ENCODE data around the gene HAL.
"Not testable (repeated sequence)": the region's sequence is repeated elsewhere in the genome, so short reads cannot be mapped to it uniquely, and the experiment has no call there.

Gene HAL

GRCh38 chr12:95977764-95978305, 18.3 kb downstream of the HAL start:
- no peak for DNase-seq (ENCODE audit: low spot score)

GRCh38 chr12:95976416-95976832, 19.7 kb downstream of the HAL start:
- no peak for DNase-seq (ENCODE audit: low spot score)

- DNase-seq (ENCODE audit: low spot score): no peak
Observed at GRCh38 chr12:95975491-95975890, 20.7 kb downstream of the HAL start.

- no peak for DNase-seq (ENCODE audit: low spot score)
Observed at GRCh38 chr12:95974358-95974757, 21.8 kb downstream of the HAL start.

- no peak for DNase-seq (ENCODE audit: low spot score)
Observed at GRCh38 chr12:95972832-95973456, 23.2 kb downstream of the HAL start.

- DNase-seq (ENCODE audit: low spot score): no peak
Observed at GRCh38 chr12:95970905-95971304, 25.2 kb downstream of the HAL start.

GRCh38 chr12:95969116-95969515, 27.0 kb downstream of the HAL start:
- not testable (repeated sequence) for DNase-seq (ENCODE audit: low spot score)

- DNase-seq (ENCODE audit: low spot score): no peak
Observed at GRCh38 chr12:95967301-95967700, 28.8 kb downstream of the HAL start.

- no peak for DNase-seq (ENCODE audit: low spot score)
Observed at GRCh38 chr12:95966287-95966870, 29.8 kb downstream of the HAL start.

- peak; percentile 48 for DNase-seq (ENCODE audit: low spot score)
Observed at GRCh38 chr12:95963096-95963495, 33.0 kb downstream of the HAL start.

- no peak for DNase-seq (ENCODE audit: low spot score)
Observed at GRCh38 chr12:95962222-95962621, 33.9 kb downstream of the HAL start.

- no peak for DNase-seq (ENCODE audit: low spot score)
Observed at GRCh38 chr12:95960241-95960640, 35.9 kb downstream of the HAL start.

- peak; percentile 54 for DNase-seq (ENCODE audit: low spot score)
Observed at GRCh38 chr12:95959107-95959506, 37.0 kb downstream of the HAL start.

- DNase-seq (ENCODE audit: low spot score): no peak
Observed at GRCh38 chr12:95956557-95957145, 39.5 kb downstream of the HAL start.

GRCh38 chr12:95955549-95956159, 40.5 kb downstream of the HAL start:
- no peak for DNase-seq (ENCODE audit: low spot score)

GRCh38 chr12:95953000-95953399, 43.1 kb downstream of the HAL start:
- no peak for DNase-seq (ENCODE audit: low spot score)

GRCh38 chr12:95951515-95951914, 44.6 kb downstream of the HAL start:
- no peak for DNase-seq (ENCODE audit: low spot score)

- no peak for DNase-seq (ENCODE audit: low spot score)
Observed at GRCh38 chr12:95949477-95950206, 46.5 kb downstream of the HAL start.

GRCh38 chr12:95944108-95944704, 51.9 kb downstream of the HAL start:
- no peak for DNase-seq (ENCODE audit: low spot score)

GRCh38 chr12:95943330-95943842, 52.8 kb downstream of the HAL start, which contains the start of gene AMDHD1:
AMDHD1 (plus strand) TSS chr12:95943331; CDS start chr12:95943399, 68 bp downstream.
- DNase-seq (ENCODE audit: low spot score): peak; percentile 71

- peak; percentile 91 for DNase-seq (ENCODE audit: low spot score)
Observed at GRCh38 chr12:95942524-95943329, 53.4 kb downstream of the HAL start, which contains the start of gene CCDC38. CCDC38 (minus strand) TSS chr12:95942614; CDS start chr12:95936509, 6,105 bp downstream.

Measured in NAMALWA (cell line).